Amygdala (tissue), 56 donors: ENCODE measurements around the gene SIX2.
"Not testable (repeated sequence)": the region's sequence is repeated elsewhere in the genome, so short reads cannot be mapped to it uniquely, and the experiment has no call there.

Experiments used
- DNase-seq, 56 donors: peaks; one replicate each; lab custom pipeline; 2025; lab: John Stamatoyannopoulos, UW

SIX2 gene

DNA sequence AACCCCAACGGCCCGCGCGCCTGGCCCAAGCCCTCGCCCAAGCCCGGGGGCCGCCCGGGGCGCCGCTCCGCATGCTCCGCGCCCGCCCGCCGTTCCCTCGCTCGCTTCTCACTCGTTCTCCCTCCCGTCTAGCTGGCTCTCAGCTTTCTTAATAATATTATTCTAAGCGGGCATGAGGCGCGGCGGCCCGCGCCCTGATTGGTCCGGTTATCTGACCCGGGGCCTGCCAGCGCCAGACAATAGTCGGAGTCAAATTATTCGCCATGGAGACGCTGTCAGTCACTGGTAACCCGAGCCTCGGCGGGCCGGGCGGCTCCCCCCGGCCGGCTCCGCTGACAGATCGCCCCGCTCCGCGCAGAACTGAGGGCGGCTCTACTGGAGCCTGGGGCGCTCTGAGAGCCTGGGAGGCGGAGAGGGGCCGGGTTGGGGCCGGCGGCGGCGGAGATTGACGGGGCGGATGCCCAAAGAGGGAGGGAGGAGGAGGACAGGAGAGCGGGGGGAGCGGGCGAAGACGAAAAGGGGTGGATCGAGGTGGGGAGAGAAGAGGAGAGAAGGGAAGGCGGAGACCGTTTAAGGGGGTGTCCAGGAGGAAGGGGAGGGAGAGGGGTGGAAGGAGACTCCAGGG, at the start of gene SIX2:
SIX2 (minus strand) TSS at position 150 of the 625 bp plus-strand sequence. CDS start 342 bp downstream, outside the sequence.
- peak in 2 of 56 donors; percentile 23 to 39 for DNase-seq

DNA sequence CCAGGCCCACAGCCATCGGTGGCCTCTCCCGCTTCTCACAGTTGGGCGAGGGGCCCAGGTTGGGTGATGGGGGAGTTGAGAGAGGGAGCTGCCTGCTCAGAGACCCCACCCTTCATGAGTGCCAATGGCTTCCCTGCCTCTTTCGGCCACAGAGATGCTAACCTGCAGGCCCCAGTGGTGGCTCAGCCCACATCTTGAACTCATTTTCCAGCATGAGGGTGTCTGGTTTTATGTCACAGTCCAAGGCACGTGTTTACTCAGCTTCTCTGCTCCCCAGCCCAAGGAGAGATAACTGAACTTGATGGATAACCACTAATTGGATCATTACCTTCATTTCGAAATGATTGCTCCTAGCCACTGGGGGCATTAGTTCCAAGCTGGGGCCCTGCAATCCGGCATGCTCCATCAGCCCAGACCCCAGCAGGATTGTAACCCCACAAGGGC, 45.9 kb upstream of the SIX2 start:
- no peak for DNase-seq

DNA sequence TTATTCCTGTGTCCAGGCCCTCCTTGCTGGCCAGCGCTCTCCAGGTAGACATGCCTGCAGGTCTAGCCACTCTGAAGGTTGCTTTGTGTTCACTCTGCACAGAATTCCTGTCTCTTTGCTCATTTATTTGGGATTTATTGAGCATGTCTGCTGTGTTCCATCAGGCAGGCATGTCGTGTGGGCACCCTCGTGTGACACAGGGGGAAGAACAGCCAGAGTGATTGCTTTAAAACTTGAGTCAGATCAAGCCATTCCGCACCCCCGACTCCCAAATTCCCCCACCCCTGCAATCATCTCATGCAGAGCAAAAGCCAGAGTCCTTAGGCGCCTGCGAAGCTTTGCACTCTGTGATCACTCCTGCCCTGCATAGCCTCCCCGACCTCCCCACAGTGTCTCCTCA, 44.7 kb upstream of the SIX2 start:
- DNase-seq: no peak

DNA sequence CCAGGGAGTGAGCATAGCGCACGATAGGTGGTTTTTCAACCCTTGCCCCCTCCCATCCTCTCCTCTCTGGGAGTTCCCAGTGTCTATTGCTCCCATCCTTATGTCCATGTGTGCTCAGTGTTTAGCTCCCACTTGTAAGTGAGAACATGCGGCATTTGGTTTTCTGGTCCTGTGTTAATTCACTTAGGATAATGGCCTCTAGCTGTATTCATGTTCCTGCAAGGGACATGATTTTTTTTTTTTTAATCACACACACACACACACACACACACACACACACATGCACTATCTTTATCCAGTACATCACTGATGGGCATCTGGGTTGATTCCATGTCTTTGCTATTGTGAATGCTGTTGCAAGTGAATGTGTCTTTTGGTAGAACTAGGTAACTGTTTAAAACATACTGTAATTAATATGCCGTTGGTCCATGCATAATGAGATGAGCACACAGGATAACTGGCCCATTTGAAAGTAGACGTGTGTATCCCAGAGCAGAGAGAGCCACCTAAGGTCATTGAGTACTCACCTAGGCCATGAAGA, 43.2 kb upstream of the SIX2 start:
- DNase-seq: no peak

DNA sequence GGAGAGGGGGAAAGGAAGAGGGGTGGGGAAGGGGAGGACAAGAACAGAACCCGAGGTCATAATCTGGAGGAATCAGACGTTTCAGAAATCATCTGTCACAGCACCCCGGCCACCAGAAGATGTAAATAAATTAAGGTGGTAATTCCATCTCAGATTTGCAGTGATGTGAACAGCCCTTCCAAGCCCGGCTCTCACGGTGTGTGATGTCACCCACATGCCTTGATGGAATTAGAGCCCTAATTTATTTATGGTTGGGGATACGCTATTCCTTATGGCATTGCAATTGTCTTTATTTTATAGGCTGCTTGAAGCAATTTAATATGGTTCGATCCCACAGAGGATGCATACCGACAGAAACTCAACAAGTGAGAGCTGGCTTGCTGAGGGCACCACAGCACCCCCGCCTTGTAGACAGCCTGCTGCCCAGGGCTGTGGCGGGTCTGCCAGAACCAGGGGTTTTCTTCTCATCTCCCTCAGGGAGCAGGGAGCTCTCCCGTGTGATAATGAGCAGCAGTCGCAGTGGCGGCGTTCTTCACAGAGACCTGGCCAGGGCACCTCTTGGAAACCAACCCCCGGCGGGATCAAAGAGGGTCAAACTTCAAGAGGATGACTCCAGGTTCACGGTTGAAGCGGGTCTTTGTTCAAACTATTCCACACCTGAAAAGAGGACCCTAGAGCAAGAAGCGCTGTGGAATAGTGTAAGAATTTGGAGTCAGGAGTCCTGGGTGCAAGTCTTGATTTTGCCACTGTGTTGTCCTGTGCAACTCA, 40.5 kb upstream of the SIX2 start:
- no peak for DNase-seq

DNA sequence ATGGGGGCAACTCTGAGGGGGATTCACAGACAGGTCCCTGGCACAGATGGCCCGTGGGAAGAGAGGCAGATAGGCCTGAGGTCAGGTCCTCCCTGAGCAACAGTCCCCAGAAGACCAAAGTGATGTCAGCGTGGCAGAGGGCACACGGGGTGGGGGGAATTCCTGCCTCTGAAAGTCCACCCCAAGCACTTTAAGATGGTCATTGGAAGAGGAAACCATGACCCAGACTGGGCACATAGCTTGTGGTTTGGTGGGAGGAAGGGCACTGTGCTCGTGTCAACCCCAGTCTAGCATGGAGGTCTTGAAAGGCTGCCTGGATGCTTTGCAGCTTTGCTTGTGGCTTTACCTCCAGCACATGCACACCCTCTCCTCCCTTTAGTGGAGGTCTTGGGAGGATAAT, 38.0 kb upstream of the SIX2 start:
- no peak for DNase-seq

DNA sequence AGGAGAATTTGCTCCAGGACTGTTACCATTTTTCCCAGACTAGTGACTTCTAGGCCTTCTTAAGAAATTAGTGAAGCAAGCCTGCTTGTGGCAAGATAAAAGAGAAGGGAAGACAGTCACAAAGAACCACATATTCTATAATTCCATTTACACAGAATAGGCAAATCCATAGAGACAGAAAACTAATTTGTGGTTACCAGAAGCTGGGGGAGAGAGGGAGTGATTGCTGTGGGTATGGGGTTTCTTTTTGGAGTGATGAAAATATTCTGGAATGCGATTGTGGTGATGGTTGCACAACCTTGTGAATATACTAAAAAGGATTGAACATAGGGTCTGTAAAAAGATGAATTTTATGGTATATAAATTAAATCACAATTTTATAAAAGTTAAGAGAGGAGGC, 37.5 kb upstream of the SIX2 start:
- DNase-seq: no peak

DNA sequence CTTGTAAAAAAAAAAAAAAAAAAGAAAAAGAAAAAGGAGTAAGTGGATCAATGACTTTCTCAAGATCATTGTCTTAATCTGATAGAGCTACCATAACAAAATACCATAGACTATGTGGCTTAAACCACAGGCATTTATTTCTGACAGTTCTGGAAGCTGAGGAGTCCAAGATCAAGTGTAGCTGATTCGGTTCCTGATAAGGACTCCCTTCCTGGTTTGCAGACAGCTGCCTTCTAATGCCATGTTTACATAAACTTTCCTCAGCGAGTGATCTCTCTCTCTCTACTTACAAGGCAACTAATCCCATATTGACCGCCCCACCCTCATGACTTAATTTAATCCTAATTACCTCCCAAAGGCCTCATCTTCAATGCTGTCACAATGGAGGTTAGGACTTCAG, 36.5 kb upstream of the SIX2 start:
- no peak for DNase-seq

DNA sequence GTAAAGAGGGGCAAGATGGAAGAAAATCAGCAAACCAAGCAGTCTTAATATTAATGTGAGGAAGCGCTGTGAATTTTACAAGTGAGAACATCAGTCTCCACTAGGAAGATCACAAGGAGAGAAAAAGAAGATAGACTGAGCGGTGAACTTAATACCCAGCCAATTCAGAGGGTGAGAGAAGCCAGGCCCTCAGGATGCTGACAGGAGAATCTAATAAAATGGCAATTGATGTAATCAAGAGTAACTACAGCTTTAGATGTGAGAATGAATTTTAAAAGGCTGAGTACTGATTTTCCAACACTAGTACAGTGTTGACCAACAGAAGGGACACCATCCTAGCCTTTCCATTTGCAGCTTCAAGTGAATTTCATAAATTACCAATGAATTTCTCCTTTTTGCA, 35.7 kb upstream of the SIX2 start:
- no peak for DNase-seq

DNA sequence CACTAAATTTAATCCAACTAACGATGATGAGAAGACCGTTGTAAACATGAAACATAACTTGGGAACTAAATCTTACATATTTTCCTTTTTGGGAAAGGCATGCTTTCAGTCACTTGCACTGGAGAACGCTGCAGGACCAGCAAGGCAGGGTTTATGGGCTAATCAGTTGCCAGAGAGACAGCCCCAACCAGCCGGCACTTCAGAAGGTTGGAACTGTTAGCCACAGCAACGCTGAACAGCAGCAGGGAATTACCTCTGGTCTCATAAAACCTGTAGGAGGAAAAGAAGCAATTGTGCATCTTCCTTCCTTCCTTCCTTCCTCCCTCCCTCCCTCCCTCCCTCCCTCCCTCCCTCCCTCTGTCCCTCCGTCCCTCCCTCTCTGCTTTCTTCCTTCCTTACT, 33.9 kb upstream of the SIX2 start:
- DNase-seq: no peak

DNA sequence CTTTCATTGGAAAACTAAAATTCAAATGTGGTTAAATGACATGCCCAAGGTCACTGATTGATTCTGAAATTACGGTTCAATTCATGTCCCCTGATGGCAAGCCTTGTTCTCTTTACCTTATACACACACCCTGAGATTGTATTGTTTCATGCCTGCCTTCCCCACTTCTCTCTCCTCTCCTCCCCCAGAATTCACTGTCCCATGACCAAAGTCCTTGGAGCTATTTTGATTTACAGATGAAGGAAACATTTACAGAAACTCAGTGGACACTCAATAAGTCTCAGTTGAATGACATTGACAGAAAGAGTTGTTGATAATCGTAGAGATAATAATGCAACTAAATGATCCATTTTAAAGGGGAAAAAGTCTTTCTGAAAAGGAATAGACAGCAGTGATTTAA, 33.1 kb upstream of the SIX2 start:
- DNase-seq: no peak

DNA sequence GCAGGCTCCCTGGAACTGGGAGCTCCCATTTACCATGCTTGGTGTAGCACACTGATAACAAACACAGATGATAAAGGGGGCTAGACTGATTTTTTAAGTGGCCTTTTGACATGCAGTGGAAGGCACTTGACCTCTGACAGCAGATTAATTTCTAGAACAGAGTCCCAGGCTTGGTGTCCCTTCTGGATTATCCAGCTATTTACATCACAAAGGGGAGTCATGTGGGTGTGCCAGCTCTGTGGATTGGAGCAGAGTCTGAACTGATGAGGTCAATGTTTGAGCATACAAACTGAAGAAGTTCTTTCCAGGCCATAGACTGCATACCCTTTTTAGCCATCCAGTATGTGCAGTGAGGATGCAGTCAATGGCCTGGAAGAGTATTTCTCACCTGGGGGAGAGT, 31.5 kb upstream of the SIX2 start:
- DNase-seq: no peak

DNA sequence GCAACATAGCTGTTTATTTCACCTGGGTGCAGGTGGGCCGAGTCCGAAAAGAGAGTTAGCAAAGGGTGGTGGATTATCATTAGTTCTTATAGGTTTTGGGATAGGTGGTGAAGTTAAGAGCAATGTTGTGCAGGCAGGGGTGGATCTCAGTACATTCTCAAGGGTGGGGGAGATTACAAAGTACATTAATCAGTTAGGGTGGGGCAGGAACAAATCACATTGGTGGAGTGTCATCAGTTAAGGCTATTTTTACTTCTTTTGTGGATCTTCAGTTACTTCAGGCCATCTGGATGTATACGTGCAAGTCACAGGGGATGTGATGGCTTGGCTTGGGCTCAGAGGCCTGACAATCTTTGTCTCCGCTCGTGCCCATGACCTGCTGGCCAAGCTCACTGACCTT, 30.6 kb upstream of the SIX2 start:
- not testable (repeated sequence) for DNase-seq

DNA sequence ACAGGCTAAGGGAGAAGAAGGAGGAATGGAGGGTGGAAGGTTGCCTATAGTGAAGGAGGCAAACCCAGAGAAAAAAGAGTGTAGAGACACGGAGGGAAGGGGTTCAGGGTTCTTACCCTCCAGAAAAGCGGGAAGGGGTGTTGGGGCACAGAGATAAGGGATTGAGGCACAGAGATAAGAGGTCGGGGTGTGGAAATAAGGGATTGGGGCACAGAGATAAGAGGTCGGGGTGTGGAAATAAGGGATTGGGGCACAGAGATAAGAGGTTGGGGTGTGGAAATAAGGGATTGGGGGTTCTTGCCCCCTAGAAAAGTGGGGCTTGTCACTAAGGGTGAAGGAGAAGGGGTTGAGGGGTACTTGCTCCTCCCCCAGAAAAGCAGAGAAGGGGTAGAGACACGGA, 29.6 kb upstream of the SIX2 start:
- DNase-seq: not testable (repeated sequence)

DNA sequence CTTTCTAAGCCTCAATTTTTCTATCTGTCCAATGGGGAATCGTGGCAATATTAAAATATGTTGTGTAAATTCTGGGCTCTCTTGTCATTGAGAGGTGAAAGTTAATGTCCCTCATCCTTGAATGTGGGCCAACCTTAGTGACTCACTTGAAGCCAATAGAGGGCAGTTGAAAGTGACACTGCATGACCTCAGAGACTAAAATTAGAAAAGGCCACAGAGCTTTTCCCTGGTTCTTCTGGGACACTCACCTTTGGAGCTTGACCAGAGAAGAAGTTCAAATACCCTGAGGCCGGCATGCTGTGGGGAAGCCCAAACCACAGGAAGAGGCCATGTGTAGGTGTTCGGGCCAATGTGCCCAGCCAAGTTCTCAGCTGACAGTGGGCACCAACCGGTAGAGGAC, 24.1 kb upstream of the SIX2 start:
- no peak for DNase-seq

DNA sequence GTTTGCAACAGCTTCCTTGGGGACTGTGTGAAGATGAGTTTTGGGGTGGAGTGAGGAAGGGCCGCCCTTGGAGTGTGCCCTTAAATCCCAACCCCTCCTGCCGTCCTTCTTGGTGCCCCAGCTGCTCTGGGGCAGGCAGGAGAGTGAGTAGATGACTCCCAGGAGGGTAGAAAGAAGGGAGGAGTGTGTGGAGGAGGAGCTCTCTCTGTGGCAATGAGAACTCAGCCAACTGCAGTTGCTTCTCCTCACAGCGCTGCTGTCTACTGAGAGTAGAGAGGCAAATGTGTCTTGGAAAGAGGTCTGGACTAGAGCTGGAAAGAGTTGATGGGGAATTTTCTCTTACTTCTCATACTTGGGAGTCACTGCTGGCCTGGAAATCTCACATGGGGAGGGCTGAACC, 21.8 kb upstream of the SIX2 start:
- no peak for DNase-seq

DNA sequence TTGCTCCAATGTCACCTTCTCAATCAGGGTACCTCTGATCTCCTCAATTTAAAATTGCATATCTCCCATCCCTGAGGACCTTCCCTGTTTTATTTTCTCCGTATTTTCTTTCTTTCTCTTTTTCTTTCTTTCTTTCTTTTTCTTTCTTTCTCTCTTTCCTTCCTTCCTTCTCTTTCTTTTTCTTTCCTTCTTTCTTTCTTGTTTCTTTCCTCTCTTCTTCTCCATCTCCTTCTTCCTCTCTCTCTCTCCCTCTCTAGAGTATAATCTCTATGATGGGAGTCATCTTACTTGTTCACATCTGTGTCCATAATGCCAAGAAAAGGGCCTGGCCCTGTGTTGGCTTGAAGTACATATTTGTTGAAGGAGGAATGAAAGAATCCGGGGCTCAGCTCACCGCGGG, 21.3 kb upstream of the SIX2 start:
- no peak for DNase-seq

DNA sequence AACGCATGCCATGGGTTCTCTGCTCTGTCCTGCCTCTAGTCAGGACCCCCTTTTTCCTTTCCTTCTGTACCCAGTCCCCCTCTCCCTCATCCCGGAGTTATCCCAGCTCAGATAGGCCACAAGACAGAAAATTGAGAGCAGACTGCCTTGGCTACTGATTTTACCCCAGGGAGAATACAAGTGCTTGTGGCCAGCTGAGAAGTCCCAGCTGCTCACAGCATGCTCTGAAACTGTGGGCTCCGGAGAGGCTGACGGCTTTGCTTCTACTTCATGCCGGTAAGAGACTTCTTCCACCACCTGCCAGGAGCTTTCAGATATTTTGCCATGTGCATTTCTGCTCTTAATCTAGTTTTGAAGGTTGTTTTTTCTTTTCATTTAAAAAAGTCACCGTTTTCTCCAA, 20.0 kb upstream of the SIX2 start:
- no peak for DNase-seq

DNA sequence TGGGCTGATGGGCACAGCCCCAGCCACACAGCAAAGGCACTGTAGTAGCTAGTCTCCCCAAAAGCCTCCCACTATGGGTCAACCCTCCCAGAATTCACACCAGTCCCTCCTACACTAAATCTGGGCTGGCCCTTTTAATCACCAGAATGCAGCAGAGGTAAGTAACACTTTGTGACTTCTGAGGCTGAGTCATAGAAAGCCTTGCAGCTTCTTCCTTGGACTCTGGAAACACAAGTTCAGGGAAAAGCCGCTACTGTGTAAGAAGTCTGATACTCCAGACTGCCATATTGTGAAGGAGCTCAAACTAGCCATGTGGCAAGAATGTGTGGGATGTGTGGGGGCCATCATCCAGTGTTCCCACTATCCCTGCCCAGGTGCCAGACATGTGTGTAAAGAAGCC, 19.0 kb upstream of the SIX2 start:
- no peak for DNase-seq

DNA sequence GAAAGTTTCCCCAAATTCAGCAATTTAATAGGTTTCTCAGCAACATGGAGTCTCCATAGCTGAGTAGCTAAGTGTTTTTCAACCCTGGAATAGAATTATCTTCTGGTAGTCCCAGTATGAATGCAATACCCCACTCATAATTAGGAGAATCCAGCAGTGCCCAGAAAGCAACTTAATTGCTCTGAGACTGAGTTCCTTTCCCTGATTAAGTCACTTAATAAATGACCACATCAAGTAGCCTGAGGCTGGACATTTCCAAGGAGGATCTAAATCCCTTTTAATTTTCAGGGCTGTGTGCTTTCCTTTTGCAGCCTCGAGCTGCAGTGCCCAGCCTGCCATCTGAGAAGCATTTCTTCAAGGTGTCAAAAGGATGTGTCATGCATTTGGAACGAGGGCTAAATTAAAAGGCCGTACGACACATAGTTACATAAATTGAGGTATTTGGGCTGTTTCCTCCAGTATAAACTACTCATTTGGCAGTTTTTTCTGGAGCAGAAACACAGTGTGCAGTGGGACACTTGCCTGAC, 17.7 kb upstream of the SIX2 start:
- DNase-seq: no peak

DNA sequence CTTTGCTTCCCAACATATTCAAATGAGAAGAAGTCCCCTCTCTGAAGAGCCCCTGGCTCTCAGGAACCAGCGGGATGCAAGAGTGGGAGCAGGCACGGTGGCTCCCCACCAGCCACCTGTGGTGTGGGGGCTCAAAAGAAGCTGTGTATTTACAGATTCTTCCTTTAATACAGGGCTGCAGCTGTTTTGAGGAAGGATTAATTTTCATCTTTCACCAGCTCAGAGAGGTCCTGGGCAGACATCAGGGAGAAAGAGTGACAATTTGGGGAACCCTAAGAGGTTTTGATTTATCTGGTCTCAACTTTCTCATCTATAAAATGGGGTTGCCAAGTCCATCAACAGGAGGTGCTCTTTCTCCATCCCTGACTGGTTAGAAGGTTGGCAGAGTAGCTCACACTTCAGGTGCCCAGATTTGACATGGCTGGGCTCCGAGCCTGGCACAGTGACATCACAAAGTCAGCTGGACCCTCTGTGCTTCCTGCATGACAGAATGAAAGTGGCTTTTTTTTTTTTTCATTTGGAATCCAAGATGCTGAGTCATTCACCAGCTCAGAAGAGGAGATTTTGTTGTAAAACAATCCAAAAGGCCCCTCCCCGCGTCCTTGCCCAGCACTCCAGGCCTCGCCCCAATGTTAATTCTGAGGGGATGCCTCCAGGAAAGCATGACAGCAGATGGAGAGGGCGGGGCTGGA, 15.5 kb upstream of the SIX2 start:
- peak in 4 of 56 donors; percentile 7 to 18 (median 12) for DNase-seq
